NCI-H226 (cell line): ENCODE results near the gene IKZF1.
"Not testable (repeated sequence)": the region's sequence is repeated elsewhere in the genome, so short reads cannot be mapped to it uniquely, and the experiment has no call there.

Experiments
- DNase-seq: peaks from one replicate; pipeline ENCODE4 v3.0.0-alpha.2; 2015

IKZF1 gene

DNA sequence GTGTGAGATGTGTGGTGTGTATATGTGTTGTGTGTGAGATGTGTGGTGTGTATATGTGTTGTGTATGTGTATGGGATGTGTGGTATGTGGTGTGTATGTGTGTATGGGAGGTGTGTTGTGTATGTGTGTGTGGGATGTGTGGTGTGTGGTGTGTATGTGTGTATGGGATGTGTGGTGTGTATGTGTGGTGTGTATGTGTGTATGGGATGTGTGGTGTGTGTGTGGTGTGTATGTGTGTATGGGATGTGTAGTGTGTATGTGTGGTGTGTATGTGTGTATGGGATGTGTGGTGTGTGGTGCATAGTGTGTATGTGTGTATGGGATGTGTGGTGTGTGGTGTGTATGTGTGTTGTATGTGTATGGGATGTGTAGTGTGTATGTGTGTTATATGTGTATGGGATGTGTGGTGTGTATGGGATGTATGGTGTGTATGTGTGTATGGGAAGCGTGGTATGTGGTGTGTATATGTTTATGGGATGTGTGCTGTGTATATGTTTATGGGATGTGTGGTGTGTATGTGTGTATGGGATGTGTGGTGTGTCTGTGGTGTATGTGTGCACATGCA is 30.8 kb downstream of the IKZF1 start:
- no peak for DNase-seq

DNA sequence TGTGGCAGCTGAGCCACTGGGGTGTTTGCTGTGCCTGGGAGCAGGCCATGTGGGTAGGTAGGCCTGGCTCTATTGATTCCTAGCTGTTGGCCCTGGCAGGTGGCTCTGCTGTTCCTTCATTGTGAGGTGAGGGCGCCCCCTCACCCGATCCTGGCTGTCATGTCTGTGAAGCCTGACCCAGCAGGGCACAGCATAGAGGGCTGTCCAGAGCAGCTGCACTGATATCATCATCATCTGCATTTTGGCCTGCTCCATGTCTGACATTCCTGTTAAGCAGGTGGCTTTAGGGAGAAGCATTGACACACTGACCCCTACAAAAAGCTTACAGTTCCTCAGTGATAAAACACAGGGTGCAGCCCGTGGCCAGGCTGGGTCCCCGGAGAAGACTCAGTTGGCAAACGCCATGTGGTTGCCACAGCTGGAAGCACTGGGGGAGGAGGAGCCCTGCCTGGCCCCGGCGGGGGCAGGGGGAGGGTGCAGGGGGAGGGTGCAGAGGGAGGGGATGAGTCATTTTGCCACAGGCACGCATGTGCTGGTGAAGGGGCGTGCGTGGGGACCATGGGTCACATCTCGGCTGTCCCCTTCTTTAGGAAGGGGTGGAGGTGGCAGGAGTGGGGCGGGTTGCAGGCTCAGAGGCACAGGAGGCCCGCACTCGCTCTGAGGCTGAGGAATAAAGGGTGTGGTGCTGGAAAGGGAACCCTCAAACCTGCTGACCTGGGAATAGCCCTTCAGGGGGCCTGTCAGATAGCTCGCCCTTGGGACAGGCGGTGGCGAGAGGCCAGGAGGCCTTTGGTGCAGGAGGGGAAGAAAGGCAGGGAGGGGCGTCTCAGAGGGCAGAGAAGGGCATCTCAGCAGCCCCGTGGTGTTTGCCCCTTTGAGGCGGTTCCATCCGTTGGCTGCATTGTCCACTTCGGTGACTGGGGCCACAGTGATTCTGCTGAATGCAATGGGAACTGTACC is 31.6 kb downstream of the IKZF1 start:
- DNase-seq = no peak

DNA sequence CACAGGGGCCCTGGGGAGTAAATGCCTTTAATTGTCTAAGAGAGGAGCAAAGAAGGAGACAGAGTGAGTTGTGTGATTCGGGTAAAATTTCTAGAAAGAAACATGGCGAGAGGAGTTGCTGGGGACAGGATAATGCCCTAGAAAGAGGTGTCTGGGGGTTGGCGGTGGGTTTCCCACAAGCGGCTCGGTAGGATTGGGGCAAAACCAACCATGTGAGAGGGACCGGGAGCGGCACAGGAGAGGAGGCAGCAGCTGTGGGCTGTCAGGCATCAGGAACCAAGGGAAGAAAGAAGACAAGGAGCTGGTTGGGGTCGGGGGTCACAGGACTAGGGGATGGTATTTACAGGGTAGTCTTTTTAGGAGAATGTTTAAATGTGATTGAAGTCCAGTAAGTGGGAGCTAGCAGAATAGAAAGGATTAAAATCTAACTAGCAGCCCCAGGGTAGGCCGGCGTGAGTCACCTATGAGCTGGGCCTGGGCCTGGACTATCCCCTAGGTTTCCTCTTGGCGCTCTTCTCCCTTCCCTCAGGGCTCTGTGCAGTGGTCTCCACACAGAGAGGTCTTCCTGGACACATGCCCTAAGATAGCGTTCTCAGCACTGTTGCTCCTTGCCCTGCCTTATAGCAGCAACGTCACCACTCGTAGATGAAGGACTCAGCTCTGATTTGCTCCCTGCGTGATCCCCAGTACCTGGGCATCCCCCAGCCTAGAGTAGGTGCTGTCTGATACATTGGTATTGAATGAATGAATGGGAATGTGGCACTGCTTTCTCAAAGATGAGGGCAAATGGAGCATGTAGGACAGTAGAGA is 32.6 kb downstream of the IKZF1 start:
- no peak for DNase-seq

DNA sequence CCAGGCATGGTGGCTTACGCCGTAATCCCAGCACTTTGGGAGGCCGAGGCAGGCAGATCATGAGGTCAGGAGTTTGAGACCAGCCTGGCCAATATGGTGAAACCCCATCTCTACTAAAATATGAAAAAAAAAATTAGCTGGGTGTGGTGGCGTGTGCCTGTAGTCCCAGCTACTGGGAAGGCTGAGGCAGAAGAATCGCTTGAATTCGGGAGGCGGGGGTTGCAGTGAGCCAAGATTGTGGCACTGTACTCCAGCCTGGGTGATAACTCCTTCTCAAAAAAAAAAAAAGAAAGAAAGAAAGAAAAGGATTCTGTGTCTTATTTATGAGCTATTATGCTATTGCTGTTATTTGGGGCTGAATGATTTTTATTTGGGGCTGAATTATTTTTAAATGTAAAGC is 35.0 kb downstream of the IKZF1 start:
- not testable (repeated sequence) for DNase-seq

DNA sequence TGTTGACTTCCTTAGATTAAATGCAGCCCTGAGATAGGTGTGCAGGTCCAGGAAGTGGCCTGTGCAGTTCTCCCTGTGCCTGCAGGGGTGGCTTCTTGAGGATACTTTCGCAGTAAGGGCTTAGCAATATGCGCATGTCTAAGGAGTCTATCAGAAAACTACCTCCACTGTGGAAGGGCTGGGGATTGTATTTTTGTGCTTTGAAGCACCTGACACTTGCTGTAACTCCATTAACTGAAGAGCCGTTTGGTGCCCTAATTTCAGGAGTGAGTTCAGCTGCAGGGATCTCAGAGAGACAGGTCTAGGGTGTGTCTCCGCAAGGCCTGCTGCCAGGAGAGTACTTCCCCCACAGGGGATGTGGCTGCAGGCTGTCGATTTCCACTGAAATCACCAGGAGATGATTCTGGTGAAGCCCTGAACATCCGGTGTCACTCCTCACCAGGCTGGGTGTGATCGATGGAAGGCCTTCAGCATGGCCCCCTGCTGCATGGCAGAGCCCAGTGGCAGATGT is 35.5 kb downstream of the IKZF1 start:
- no peak for DNase-seq

DNA sequence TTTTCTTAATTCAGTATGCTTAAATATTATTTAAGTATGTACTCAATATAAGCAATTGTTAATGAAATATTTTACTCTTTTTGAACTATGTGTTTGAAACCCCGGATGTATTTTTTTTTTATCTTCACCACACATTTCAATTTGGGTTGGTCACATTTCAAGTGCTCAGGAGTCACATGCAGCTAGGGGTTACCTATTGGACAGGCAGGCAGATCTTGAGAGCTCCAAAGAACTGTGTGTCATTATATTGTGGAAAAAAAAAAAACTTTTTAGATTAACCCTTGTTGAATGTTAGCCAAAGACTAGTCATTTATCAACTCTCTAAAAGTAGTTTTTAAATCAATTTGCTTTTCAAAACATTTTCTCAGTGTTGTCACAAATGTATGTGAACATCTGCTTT is 37.2 kb downstream of the IKZF1 start:
- no peak for DNase-seq

DNA sequence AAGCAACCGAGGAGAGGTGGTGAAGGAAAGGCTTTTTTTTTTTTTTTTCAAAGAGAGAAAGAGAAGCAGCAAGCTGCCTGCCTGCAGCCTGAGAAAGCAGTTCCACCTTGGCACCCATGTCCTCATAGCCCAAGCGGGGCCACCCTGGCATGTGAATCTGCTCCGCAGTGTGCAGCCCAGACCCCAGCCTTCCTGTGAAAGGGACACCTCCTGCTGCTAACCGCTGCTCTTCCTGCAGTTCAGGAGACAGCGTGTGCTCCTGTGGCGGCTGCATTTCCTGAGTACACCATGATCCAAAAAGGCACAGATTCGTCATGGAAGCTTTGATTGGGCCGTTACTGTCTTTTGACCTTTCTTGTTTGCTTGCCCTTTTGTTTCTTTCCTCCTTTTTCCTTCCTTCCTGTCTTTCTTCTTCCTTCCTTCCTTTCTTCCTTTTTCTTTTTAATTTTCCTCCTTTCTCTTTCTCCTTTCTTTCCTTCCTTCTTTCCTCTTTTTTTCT is 38.1 kb downstream of the IKZF1 start:
- no peak for DNase-seq

DNA sequence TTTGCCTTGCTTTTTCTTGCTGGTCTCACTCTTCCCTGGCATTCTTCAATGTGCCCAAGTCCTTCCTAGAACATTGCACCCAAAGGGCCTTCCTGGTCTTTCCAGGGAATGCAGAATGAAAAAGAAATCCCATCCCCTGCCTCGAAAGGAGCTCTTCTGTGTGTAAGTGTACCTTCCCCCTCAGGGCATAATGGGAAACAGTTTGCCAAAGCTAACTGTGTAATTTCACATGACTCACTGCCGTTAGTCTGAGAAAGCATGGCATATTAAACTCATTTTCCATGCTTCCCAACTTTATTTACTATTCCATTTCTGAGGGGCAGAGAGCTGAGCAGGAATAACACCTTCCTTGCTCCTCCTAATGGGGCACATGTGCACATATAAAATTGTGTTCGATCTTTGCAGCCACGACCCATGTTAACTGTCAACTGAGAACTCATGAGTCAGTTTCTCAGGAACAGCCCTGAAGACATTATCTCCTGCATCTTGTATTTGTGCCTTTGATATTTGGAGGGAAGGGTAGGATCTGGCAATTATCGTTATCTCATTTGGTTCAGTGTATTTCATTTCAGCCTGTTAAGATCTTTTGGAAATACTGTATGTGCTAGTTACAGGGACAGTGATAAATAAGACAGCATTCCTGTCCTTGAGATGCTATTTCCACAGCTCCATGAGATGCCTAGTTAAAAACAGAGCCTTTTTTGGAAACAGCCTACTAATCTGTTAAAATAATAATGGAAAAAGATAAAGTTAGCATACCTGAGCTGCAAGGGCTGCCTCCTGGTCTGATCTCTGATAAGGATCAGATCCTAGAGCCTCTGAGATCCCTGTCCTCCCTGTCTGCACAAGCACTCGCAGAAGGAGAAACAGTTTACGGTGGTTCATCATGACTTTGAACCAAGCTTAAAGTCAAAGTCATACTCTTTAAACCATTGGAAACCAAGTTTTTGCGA is 42.3 kb downstream of the IKZF1 start:
- no peak for DNase-seq

DNA sequence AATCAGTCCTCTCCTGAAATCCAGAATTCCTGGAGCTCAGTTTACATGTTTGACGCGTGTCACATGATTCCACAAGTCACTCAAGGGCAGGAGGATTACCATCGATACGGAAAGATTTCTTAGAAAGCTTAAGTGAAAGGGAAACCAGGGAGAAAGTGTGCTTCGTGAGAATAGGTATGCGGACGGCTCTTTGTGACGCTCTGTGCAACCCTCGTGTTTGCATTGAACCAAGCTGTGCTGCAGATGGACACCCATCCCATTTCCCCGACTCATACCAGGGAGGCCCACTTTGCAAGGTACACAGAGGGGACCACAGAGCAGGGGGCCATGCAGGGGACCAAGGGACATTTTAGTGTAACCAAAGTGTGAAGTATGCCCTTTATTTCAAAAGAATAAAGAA is 43.2 kb downstream of the IKZF1 start:
- DNase-seq = no peak

DNA sequence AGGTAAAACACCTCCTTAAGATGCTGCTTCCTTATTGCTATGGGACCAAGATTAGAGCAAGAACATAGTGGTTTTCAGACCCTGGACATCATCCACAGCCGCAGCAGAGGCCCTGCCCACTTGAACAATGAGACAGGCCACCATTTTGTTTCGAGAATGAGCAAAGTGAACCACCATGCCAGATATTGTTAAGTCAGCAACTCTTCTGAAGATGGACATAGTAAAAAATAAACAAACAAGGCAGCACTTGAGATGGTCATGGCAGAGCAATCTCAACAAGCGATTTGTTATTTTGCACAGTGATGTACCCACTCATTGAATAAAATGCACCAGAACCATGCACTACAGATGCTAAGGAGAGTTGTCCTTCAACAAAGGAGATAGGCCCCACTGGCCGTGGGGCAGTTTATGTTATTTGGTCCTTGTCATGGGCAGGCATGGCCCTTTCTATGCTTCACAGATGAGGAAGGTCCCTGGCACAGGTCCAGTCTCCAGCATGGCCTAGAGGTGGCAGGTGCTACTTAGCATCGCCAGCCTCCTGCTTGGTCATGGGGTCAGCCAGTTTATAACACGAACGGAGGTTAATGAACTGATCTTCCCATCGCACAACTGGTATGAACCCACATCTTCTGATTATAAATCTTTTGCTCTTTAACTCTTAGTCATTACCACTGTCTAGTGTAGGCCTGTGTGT is 44.1 kb downstream of the IKZF1 start:
- no peak for DNase-seq

DNA sequence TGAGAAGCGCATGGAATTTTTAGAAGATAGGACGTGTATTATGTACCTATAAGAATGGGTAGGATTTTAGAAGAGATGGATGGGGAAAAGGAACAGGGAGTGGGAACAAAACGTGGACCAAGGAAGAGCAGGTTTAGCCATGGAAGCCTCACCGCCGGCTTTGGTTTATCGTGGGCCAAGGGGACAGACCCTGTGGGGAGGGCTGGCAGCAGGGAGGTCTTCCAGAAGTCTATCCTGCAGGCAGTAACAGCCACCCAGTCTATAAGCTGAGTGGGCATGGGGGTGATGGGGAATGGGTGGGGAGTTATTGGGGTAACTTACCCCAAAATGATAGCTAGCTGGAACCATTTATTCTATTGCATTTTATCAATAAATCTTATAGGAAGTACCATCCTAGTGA is 44.9 kb downstream of the IKZF1 start:
- DNase-seq = no peak

DNA sequence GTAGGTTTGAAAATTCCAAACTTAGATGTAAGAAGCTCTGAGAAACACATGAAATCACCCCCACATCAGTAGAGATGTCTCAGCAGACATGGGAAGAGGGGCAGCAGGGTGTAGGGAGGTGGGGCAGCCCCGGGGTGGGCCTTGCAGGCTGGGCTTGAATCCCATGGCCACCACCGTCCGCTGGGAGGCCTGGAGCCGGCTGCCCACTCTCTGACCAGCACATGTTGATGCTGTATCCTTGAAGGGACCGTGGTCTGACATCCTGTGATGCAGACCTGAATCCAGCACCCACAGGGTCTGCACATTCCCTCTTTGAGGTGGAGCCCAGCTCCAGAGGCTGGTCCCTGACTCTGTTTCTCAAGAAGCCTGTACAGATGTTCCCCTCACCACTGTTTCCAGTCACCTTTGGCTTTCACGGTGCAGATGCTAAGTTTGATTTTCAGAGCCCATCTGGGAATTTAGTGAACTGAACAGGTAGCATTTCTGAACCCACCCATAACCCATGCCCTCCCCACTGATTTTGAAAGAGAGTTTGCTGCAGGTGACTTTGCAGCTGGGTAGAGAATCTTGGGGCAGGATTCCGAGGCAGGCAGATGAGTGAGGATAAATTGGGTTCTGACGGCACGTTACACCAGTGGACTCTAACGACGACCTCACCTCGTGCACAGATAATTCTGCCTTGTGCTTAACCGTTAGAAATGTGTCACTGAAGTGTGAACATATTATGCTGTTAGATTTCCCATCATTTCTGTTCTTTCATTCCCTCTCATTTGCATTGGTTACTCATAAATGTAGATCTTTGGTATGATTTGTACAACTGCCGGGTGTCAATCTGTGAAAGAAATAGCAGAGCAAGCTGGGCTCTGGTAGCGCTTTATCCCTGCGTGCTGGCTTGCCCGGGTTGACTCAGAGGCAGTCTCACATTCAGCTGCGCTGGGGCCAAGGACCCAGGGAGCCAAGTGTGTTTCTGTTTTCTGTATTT is 45.7 kb downstream of the IKZF1 start:
- no peak for DNase-seq

DNA sequence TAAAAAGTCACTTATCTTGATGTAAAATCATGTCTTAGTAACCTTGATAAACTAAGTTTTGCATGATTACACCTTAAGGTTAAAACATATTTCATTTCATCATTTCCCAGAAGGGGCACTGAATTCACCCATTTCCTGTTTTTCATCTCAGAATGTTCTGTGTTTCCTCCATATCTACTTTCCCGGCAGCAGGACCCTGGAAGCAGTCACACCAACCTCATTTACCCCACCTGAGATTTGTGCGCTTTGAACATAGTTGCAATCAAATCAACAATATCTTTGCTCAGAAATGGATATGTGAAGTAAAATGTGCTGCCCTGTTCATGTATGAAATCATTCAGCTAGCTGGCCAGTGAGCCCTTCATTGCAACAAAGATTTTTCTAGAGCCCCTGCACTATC is 46.8 kb downstream of the IKZF1 start:
- no peak for DNase-seq

DNA sequence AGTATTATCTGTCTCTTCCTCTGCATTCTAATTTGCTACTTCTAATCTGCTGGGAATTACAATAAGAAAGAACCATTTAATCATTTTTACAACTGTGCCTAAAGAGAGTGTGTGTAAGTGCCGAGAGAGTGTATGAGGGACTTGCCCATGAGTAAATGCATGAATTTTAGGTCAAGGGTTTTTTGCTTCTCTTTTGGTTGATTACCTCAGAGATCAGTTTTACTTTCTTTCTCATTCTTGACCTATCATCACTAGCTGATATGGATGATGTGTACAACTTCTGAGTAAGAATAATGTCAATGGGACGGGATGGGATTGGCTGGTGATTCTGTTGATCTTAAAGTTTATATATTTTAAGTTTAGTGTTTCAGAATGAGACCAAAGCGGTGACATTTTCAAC is 47.8 kb downstream of the IKZF1 start:
- no peak for DNase-seq

DNA sequence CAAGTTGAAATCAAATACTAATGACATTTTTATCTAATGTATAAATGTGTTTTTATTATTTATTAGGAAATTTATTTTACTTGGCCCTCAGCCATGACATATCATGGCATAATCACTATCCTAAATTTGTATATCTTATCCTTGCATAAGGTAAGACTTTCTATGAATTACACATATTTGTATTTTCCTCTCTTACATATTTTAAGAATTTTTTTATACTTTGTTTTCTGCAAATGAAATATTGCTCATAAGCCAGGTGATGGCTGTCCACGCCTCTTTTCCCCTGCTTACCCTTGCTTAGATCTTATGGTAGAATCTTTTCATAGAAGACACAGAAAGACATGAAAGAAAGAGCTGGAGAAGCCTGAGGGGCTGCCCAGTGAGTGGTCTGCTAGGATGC is 48.2 kb downstream of the IKZF1 start:
- no peak for DNase-seq

DNA sequence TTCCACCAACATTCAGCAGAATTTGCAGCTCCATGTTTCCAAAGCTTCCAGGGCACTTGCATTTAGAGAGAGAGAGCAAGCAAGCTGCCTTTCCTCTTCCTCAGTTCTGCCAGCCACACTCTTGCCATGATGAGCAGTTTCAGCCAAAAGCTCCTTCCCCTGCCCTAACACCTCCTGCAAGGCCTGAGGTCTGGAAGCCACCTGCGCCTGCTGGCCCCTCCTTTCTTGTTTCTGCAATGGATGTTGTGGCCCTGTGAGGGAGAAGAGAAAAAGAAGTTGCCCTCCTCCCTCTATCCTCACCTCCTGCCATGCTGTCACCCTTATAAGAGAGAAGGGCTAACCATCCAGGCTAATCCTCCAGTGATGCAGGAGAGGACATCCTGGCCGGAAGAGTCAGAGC is 48.7 kb downstream of the IKZF1 start:
- DNase-seq = no peak

DNA sequence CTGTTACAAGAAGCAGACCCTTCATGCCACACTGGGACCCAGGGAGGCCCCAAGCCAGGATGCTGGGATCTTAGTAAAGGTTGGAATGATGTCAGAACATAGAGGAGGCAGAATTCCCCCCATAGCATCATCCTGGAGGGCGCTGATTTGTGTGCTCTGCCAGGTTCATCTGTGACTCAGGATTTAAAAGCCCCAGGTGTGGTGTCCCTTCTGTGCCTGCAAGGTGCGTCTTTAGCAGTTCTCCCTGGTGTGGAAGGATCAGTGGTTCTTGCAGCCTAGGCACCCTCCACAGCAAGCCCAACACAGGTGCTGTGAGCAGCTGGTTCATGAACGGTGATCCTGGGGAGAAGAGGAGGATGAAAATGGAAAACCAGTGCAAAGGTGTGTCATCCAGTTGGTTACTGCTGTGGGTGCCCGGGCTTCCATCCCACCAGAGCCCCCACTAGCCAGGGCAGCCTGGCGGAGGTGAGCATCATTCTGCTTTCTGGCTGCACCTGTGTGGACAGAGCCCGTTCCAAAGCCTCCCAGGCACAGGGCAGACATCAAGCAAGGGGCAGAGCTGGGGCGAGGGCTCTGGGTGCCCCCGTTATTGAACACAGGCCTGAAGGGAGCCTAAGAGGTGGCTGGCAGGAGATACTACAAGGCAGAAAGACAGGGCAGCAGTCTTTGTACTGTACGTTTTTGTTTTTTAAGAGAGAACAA is 49.5 kb downstream of the IKZF1 start:
- no peak for DNase-seq

DNA sequence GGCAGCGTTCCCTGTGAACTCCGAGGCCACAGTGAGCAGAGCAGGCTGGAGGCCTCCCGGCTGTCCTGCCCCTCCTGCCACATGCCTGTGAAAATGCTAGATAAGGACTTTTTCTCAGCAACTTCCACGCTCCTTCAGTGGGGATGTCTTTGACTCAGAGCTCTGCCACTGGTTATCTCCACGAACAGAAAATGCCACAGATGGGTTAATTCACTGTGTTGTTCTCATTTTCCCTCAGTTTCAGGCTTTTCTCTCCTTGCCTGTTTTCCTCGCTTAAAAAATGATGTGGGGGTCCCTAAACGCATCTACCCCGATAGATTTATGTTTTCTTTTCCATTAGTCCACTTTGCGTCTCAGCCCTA is 51.3 kb downstream of the IKZF1 start:
- no peak for DNase-seq

DNA sequence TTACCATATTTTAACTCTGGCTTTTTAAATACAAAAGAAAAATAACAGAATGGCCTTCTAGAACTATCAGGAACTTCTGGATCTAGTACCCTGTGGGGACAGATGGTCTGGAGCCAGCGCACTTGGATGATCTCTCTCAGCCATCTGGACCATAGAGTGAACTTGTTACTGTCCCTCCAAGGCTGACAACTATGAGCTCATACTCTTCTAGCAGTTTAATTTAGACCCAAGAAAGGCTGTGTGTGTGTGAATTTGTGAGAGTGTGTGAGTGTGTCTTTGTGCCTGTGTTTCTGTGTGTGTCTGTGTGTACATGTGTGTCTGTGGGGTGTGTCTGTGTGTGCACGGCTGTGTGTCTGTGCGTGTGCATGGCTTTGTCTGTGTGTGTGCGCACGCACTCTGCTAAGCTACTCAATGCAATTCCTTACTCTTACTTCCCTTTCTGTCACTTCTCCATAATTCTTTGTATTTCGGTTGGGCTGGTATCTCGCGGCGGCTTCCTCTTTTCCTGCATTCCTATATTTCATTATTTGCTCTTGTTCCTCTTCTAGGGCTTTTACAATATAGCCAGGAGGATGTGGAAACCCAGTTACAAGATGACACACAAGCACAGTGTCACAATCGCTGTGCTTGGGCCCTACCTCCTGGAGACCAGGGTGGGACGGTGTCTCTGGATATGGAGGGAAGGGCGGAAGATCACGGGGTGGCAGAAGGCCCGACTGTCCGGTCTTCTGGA is 51.9 kb downstream of the IKZF1 start:
- no peak for DNase-seq
